SK-N-MC (cell line): ENCODE results near the gene ST6GALNAC3.

ENCODE experiments used
- EZH2 ChIP-seq: fragments of 200-600 bp; sonication (generic); IDR thresholded peaks from one replicate; pipeline ENCODE4 v1.6.1; 2017; ENCODE audit warnings: antibody characterized with exemption
- FOXP2 ChIP-seq: optimal IDR thresholded peaks from 2 replicates; pipeline ENCODE3; 2011; ENCODE audit warnings: mild to moderate bottlenecking, moderate library complexity; ENCODE audit not compliant: insufficient read depth; ENCODE audit errors: extremely low read length, control extremely low read depth
- POLR2AphosphoS5 ChIP-seq: IDR thresholded peaks from 2 replicates; pipeline ENCODE4 v1.6.1; 2012; ENCODE audit warnings: mild to moderate bottlenecking, low read depth, low read length, borderline replicate concordance

- TF ChIP-seq EZH2 = no peak
- no peak for TF ChIP-seq POLR2AphosphoS5
- no peak for TF ChIP-seq FOXP2
Measured at GRCh38 chr1:76049498-76049897, 25.0 kb upstream of the ST6GALNAC3 start.
